HepG2 (cell line): ENCODE data around the gene CSF3R. TPM values are rescaled to one million over a fixed set of nuclear protein-coding genes. Genes with fewer than 3 reads are reported as not detected.
A peak's percentile ranks its signal among the peaks of the same experiment; 100 is the strongest.

ENCODE experiments used
- ELF1 ChIP-seq: sonication (generic); formaldehyde crosslinking; IDR thresholded peaks from 2 replicates; pipeline ENCODE4 v1.4.0; 2020; ENCODE audit warnings: missing genetic modification reagents
- FIP1L1 ChIP-seq: fragments of 200-400 bp; formaldehyde crosslinking; IDR thresholded peaks from 2 replicates; pipeline ENCODE4 v1.6.1; 2018; ENCODE audit warnings: low read depth, mild to moderate bottlenecking, low read length, moderate library complexity, borderline replicate concordance; ENCODE audit not compliant: insufficient read depth
- FOXC1 ChIP-seq: sonication (generic); formaldehyde crosslinking; IDR thresholded peaks from 2 replicates; pipeline ENCODE4 v1.8.0; 2022; ENCODE audit warnings: mild to moderate bottlenecking, missing genetic modification reagents, borderline replicate concordance
- GFI1 ChIP-seq: sonication (generic); formaldehyde crosslinking; IDR thresholded peaks from 2 replicates; pipeline ENCODE4 v1.5.0; 2020; ENCODE audit warnings: missing genetic modification reagents, mild to moderate bottlenecking, borderline replicate concordance
- HNRNPL ChIP-seq: fragments of 200-400 bp; formaldehyde crosslinking; IDR thresholded peaks from 2 replicates; pipeline ENCODE4 v1.6.1; 2017; ENCODE audit warnings: mild to moderate bottlenecking, low read depth, low read length
- HNRNPUL1 ChIP-seq: fragments of 200-400 bp; formaldehyde crosslinking; IDR thresholded peaks from 2 replicates; pipeline ENCODE4 v1.6.1; 2017; ENCODE audit warnings: low read depth, mild to moderate bottlenecking, low read length, moderate library complexity
- KDM5B ChIP-seq: sonication (generic); formaldehyde crosslinking; IDR thresholded peaks from 2 replicates; pipeline ENCODE4 v1.4.0; 2020; ENCODE audit warnings: missing genetic modification reagents, mild to moderate bottlenecking, borderline replicate concordance
- MAFK ChIP-seq, 2 experiments: IDR thresholded peaks in 1 of 2; conservative IDR thresholded peaks in 1 of 2; 2 replicates each; pipeline ENCODE4 v1.6.1; 2011; ENCODE audit warnings: improper control_type of control experiment in 2 of 2, low read length in 2 of 2
- MBNL3 ChIP-seq: fragments of 250-450 bp; sonication (Bioruptor Pico); conservative IDR thresholded peaks from 2 replicates; pipeline ENCODE4 v1.8.0; 2022; ENCODE audit warnings: mild to moderate bottlenecking, inconsistent platforms
- SP5 ChIP-seq: IDR thresholded peaks from 2 replicates; pipeline ENCODE4 v1.6.1; 2016; ENCODE audit warnings: low read depth, borderline replicate concordance
- SSRP1 ChIP-seq: IDR thresholded peaks from 2 replicates; pipeline ENCODE4 v1.6.1; 2016; ENCODE audit warnings: control low read depth
- ZNF354B ChIP-seq: sonication (generic); formaldehyde crosslinking; IDR thresholded peaks from 2 replicates; pipeline ENCODE4 v1.8.0; 2022; ENCODE audit warnings: mild to moderate bottlenecking, missing genetic modification reagents
- polyA plus RNA-seq, 8 experiments: library from polyadenylated mRNA; depleted of rRNA in 3 of 8; stranded (reverse) in 7 of 8; unstranded in 1 of 8; fragments of >200 nt; fragmentation: Illumina TruSeq in 4 of 8; extraction: Trizol in 4 of 8; gene quantifications; 2 replicates each; pipeline versions ENCODE4 v1.2.1 to v1.2.3, GENCODE V29; 2011 to 2016; ENCODE audit warnings: low read depth in 4 of 8, missing spikeins in 1 of 8, mixed read lengths in 1 of 8; ENCODE audit not compliant: insufficient read depth in 1 of 8
- total RNA-seq, 5 experiments: library from RNA; depleted of rRNA; stranded (reverse); fragments of >200 nt; fragmentation: Illumina TruSeq; extraction: Trizol; gene quantifications; 2 replicates each; pipeline ENCODE4 v1.2.3, GENCODE V29; 2016; ENCODE audit warnings: low read depth in 1 of 5
- TF ChIP-seq, protein P1 (sequence below): sonication (generic); formaldehyde crosslinking; IDR thresholded peaks from 2 replicates; pipeline ENCODE4 v1.4.0; 2020; ENCODE audit warnings: low read depth, mild to moderate bottlenecking, missing genetic modification reagents
- TF ChIP-seq, protein P2 (sequence below): sonication (generic); formaldehyde crosslinking; IDR thresholded peaks from 2 replicates; pipeline ENCODE4 v1.4.0; 2020; ENCODE audit warnings: low read depth, missing genetic modification reagents
- TF ChIP-seq, protein P3 (sequence below): IDR thresholded peaks from 2 replicates; pipeline ENCODE4 v1.6.1; 2016; ENCODE audit warnings: low read depth, borderline replicate concordance
- TF ChIP-seq, protein P4 (sequence below): conservative IDR thresholded peaks from 2 replicates; pipeline ENCODE4 v1.6.1; 2018; ENCODE audit warnings: missing genetic modification reagents
- TF ChIP-seq, protein P5 (sequence below): sonication (generic); formaldehyde crosslinking; IDR thresholded peaks from 2 replicates; pipeline ENCODE4 v1.9.0; 2021; ENCODE audit warnings: missing genetic modification reagents, mild to moderate bottlenecking, borderline replicate concordance
- TF ChIP-seq, protein P6 (sequence below): sonication (generic); formaldehyde crosslinking; IDR thresholded peaks from 2 replicates; pipeline ENCODE4 v1.4.0; 2020; ENCODE audit warnings: missing genetic modification reagents

The CSF3R gene
- total and polyA plus RNA-seq, 2 of the 13 experiments (the other 11 are each of a cell fraction or from before 2014, with no cell fraction given): 11.9 to 28.8 TPM

DNA sequence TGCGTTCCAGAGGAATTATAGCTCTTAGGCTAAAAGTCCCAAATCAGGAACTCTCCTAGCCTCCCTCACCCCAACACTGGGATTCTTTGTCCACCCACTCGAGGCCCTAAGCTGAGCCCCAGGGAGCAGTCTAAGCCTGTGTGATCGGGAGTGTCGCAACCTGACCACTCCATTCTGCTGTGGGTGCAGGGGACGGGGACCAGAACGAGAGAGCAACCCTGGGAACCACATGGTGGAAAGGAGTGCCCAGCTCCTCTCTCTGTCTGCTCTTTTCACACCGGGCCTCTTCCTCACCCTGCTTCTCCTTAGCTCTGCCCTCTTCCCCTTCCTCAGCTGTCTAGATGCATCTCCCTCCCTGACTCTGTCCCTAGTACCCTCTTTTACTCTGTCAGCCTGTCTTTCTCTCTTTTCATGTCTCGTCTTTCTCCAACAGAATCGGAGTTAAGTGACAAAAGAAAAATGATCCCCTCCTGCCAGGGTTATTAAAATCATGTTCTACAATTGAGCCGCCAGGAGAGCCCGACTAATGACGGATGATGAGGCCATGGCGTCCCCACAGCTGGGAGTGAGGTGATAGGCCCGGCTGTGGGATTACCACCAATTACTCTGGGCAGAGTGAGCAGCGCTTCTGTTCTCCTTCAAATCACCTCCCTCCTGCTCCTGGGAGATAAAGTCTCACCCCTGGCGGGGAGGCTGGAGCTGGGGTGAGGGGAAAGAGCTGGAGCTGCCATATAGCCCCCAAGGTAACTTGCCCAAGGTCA is 34.5 kb upstream of the CSF3R start (continued):
- TF ChIP-seq, protein P1, sequence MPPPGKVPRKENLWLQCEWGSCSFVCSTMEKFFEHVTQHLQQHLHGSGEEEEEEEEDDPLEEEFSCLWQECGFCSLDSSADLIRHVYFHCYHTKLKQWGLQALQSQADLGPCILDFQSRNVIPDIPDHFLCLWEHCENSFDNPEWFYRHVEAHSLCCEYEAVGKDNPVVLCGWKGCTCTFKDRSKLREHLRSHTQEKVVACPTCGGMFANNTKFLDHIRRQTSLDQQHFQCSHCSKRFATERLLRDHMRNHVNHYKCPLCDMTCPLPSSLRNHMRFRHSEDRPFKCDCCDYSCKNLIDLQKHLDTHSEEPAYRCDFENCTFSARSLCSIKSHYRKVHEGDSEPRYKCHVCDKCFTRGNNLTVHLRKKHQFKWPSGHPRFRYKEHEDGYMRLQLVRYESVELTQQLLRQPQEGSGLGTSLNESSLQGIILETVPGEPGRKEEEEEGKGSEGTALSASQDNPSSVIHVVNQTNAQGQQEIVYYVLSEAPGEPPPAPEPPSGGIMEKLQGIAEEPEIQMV: no peak
- TF ChIP-seq FOXC1 (CRISPR knock-in tag) (no peak), ELF1 (no peak), KDM5B (0 out of 2 replicates have a peak, but pooled peaks have one; percentile 25), MBNL3 (CRISPR knock-in tag) (no peak), FIP1L1 (no peak), GFI1 (CRISPR knock-in tag) (no peak), MAFK (conservative IDR thresholded peaks at IDR 0.05 in 1 of 2, IDR thresholded peaks at IDR 0.05 in 1 of 2; ENCODE audit: low read length in 2 of 2) (no peak), SSRP1 (CRISPR knock-in tag) (no peak), HNRNPL (no peak), SP5 (no peak), ZNF354B (CRISPR knock-in tag) (no peak), HNRNPUL1 (no peak)
- TF ChIP-seq, protein P2, sequence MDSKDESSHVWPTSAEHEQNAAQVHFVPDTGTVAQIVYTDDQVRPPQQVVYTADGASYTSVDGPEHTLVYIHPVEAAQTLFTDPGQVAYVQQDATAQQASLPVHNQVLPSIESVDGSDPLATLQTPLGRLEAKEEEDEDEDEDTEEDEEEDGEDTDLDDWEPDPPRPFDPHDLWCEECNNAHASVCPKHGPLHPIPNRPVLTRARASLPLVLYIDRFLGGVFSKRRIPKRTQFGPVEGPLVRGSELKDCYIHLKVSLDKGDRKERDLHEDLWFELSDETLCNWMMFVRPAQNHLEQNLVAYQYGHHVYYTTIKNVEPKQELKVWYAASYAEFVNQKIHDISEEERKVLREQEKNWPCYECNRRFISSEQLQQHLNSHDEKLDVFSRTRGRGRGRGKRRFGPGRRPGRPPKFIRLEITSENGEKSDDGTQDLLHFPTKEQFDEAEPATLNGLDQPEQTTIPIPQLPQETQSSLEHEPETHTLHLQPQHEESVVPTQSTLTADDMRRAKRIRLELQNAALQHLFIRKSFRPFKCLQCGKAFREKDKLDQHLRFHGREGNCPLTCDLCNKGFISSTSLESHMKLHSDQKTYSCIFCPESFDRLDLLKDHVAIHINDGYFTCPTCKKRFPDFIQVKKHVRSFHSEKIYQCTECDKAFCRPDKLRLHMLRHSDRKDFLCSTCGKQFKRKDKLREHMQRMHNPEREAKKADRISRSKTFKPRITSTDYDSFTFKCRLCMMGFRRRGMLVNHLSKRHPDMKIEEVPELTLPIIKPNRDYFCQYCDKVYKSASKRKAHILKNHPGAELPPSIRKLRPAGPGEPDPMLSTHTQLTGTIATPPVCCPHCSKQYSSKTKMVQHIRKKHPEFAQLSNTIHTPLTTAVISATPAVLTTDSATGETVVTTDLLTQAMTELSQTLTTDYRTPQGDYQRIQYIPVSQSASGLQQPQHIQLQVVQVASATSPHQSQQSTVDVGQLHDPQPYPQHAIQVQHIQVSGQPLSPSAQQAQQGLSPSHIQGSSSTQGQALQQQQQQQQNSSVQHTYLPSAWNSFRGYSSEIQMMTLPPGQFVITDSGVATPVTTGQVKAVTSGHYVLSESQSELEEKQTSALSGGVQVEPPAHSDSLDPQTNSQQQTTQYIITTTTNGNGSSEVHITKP (CRISPR knock-in tag): 0 out of 2 replicates have a peak, but pooled peaks have one; percentile 21
- TF ChIP-seq, protein P3, sequence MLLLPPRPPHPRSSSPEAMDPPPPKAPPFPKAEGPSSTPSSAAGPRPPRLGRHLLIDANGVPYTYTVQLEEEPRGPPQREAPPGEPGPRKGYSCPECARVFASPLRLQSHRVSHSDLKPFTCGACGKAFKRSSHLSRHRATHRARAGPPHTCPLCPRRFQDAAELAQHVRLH: no peak
- TF ChIP-seq, protein P4, sequence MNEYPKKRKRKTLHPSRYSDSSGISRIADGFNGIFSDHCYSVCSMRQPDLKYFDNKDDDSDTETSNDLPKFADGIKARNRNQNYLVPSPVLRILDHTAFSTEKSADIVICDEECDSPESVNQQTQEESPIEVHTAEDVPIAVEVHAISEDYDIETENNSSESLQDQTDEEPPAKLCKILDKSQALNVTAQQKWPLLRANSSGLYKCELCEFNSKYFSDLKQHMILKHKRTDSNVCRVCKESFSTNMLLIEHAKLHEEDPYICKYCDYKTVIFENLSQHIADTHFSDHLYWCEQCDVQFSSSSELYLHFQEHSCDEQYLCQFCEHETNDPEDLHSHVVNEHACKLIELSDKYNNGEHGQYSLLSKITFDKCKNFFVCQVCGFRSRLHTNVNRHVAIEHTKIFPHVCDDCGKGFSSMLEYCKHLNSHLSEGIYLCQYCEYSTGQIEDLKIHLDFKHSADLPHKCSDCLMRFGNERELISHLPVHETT (CRISPR knock-in tag): no peak
- TF ChIP-seq, protein P5, sequence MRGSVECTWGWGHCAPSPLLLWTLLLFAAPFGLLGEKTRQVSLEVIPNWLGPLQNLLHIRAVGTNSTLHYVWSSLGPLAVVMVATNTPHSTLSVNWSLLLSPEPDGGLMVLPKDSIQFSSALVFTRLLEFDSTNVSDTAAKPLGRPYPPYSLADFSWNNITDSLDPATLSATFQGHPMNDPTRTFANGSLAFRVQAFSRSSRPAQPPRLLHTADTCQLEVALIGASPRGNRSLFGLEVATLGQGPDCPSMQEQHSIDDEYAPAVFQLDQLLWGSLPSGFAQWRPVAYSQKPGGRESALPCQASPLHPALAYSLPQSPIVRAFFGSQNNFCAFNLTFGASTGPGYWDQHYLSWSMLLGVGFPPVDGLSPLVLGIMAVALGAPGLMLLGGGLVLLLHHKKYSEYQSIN (CRISPR knock-in tag): no peak
- TF ChIP-seq, protein P6, sequence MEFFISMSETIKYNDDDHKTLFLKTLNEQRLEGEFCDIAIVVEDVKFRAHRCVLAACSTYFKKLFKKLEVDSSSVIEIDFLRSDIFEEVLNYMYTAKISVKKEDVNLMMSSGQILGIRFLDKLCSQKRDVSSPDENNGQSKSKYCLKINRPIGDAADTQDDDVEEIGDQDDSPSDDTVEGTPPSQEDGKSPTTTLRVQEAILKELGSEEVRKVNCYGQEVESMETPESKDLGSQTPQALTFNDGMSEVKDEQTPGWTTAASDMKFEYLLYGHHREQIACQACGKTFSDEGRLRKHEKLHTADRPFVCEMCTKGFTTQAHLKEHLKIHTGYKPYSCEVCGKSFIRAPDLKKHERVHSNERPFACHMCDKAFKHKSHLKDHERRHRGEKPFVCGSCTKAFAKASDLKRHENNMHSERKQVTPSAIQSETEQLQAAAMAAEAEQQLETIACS (CRISPR knock-in tag): no peak
